ENCODE data around the gene VWA5B2. TPM values are rescaled to one million over a fixed set of nuclear protein-coding genes. Genes with fewer than 3 reads are reported as not detected.

Gene VWA5B2
- not detected for total RNA-seq

DNA sequence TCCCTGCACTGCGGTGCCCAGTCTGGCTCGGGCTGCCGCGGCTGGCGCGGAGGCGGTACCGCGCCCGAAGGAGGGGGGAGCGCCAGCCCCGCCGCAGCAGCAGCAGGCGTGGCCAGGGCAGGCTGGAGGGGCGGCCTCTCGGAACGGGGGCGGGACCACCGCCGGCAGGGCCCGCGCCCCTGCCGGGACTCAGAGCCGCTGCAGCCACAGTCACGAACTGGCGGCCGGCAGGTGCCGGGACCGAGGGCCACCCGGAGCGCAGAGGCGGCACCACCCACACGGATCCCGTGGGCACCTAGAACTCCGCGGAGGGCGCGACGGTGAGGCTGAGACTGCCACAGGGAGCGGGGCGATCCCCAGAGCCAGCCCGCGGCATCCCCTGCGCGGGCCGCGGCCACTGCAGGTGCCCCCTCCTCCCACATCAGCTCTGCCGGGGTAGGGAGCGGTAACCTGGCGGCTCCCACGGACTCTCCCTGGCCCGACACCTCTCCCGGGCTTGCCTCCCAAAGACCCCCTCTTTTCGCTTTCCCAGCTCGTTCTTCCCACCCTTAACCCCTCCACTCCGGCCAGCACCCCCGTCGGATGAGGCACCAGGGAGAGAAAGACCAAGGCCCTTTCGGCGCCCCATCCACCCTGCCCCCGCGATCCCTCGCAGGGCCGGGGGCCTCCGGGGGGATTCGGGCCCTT, at the start of gene VWA5B2:
Gene VWA5B2, plus strand, starts transcription at position 192 of the 687 bp plus-strand sequence. CDS start 944 bp downstream, outside the sequence.
- WGBS, 2 donors, result 1 to 2% methylated on average over 21 to 61 of the region's 66 CpGs
- intact Hi-C loops (cut with DNase I; ENCODE audit: low total_unique reads), result no loop called here
- DNase-seq (ENCODE audit: low spot score in 2 of 2), result no peak
- peak within 1 kb of the TSS; percentile 24 for H3K4me3 ChIP-seq (ENCODE audit: low read depth, poor library complexity, severe bottlenecking)
- TF ChIP-seq POLR2A (IDR thresholded peaks at IDR 0.05) (no peak), CTCF (IDR thresholded peaks at IDR 0.05) (no peak)

DNA sequence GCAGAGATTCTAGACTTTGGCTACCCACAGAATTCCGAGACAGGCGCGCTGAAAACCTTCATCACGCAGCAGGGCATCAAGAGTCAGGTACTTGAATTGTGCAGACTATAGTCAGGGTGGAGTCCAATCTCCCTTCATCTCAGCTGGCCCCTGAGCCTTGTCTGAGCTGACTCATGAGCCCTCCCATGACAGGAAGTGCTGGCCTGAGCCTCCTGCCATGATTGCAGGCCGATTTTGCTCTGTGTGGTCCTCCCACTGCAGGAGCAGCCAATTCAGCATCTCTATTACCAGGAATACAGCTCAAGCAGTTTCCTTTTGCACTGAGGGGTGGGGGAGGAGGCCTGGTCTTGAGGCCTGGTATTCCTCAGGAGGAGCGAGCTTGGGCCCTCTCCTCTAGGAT, 49.2 kb upstream of the VWA5B2 start:
- no peak overlapping the region for H3K4me3 ChIP-seq (ENCODE audit: low read depth, poor library complexity, severe bottlenecking)
- WGBS, 2 donors, result 90 to 92% methylated on average over 6 of the region's 6 CpGs
- intact Hi-C loops (cut with DNase I; ENCODE audit: low total_unique reads), result no loop called here
- TF ChIP-seq POLR2A (IDR thresholded peaks at IDR 0.05) (no peak), CTCF (IDR thresholded peaks at IDR 0.05) (no peak)
- DNase-seq (ENCODE audit: low spot score in 2 of 2), result no peak

GRCh38 chr3:184181596-184181995, 47.8 kb upstream of the VWA5B2 start:
- DNase-seq (ENCODE audit: low spot score in 2 of 2), result no peak
- no peak overlapping the region for H3K4me3 ChIP-seq (ENCODE audit: low read depth, poor library complexity, severe bottlenecking)
- no peak for TF ChIP-seq POLR2A (IDR thresholded peaks at IDR 0.05)
- WGBS, 2 donors, result 92 to 99% methylated on average over 9 of the region's 9 CpGs
- intact Hi-C loops (cut with DNase I; ENCODE audit: low total_unique reads), result no loop called here

GRCh38 chr3:184183679-184184078, 45.7 kb upstream of the VWA5B2 start:
- H3K4me3 ChIP-seq (ENCODE audit: low read depth, poor library complexity, severe bottlenecking), result no peak overlapping the region
- TF ChIP-seq POLR2A (IDR thresholded peaks at IDR 0.05) (no peak), CTCF (IDR thresholded peaks at IDR 0.05) (no peak)
- intact Hi-C loops (cut with DNase I; ENCODE audit: low total_unique reads), result no loop called here
- no peak for DNase-seq (ENCODE audit: low spot score in 2 of 2)
- 80 to 84% methylated on average over 5 of the region's 5 CpGs for WGBS, 2 donors

GRCh38 chr3:184184546-184185230, 44.7 kb upstream of the VWA5B2 start:
- no peak for DNase-seq (ENCODE audit: low spot score in 2 of 2)
- TF ChIP-seq CTCF (IDR thresholded peaks at IDR 0.05) (no peak), POLR2A (IDR thresholded peaks at IDR 0.05) (no peak)
- intact Hi-C loops (cut with DNase I; ENCODE audit: low total_unique reads), result no loop called here
- H3K4me3 ChIP-seq (ENCODE audit: low read depth, poor library complexity, severe bottlenecking), result no peak overlapping the region
- WGBS, 2 donors, result 94 to 97% methylated on average over 18 of the region's 18 CpGs

- peak; percentile 99 to 100 for DNase-seq (ENCODE audit: low spot score in 2 of 2)
- TF ChIP-seq POLR2A (IDR thresholded peaks at IDR 0.05) (no peak), CTCF (IDR thresholded peaks at IDR 0.05) (no peak)
- WGBS, 2 donors, result 2% methylated on average over 50 to 51 of the region's 55 CpGs
- intact Hi-C loops (cut with DNase I; ENCODE audit: low total_unique reads), result no loop called here
- H3K4me3 ChIP-seq (ENCODE audit: low read depth, poor library complexity, severe bottlenecking), result peak overlapping the region; percentile 77
These were observed 43.8 kb upstream of the VWA5B2 start for GRCh38 chr3:184185461-184186183.

Measured in lower leg skin (tissue), 4 donors.